ENCODE data around the gene FHIT. TPM values are rescaled to one million over a fixed set of nuclear protein-coding genes. Genes with fewer than 3 reads are reported as not detected.

Gene FHIT
- total and polyA plus RNA-seq, 2 experiments from 2014 or later: 9.7 to 16.2 TPM

DNA sequence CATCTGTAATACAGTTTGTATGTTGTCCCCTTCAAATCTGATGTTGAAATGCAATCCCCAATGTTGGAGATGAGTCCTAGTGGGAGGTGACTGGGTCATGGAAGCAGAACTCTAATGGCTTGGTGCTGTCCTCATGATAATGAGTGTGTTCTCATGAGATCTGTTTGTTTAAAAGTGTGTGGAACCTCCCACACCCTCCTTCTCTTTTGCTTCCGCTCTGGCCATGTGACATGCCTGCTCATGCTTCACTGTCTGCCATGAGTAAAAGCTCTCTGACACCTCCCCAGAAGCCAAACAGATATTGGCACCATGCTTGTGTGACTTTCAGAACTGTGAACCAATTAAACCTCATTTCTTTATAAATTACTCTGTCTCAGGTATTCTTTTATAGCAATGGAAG, 1407.4 kb downstream of the FHIT start:
- no peak for TF ChIP-seq EZH2phosphoT487 (IDR thresholded peaks at IDR 0.05; ENCODE audit: low read depth, severe bottlenecking, unreplicated experiment)
- TF ChIP-seq EZH2 (IDR thresholded peaks at IDR 0.05; ENCODE audit: borderline replicate concordance): no peak
- TF ChIP-seq, protein P1, sequence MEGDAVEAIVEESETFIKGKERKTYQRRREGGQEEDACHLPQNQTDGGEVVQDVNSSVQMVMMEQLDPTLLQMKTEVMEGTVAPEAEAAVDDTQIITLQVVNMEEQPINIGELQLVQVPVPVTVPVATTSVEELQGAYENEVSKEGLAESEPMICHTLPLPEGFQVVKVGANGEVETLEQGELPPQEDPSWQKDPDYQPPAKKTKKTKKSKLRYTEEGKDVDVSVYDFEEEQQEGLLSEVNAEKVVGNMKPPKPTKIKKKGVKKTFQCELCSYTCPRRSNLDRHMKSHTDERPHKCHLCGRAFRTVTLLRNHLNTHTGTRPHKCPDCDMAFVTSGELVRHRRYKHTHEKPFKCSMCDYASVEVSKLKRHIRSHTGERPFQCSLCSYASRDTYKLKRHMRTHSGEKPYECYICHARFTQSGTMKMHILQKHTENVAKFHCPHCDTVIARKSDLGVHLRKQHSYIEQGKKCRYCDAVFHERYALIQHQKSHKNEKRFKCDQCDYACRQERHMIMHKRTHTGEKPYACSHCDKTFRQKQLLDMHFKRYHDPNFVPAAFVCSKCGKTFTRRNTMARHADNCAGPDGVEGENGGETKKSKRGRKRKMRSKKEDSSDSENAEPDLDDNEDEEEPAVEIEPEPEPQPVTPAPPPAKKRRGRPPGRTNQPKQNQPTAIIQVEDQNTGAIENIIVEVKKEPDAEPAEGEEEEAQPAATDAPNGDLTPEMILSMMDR (IDR thresholded peaks at IDR 0.05; ENCODE audit: poor library complexity): no peak
- no peak overlapping the region for H3K4me3 ChIP-seq
- no peaks in the 10 kb centered on the region for H3K9me2 ChIP-seq (replicated peaks; ENCODE audit: insufficient read depth)
- H3K79me2 ChIP-seq: no peaks in the 10 kb centered on the region
- DNase-seq (ENCODE audit: low spot score): no peak
- H3K9me3 ChIP-seq (ENCODE audit: low read depth): no peaks in the 10 kb centered on the region
- no peaks in the 10 kb centered on the region for H3K36me3 ChIP-seq (replicated peaks; ENCODE audit: insufficient read depth, low read depth)
- no peak overlapping the region for H3K4me2 ChIP-seq
- H4K20me1 ChIP-seq (ENCODE audit: insufficient read depth, poor library complexity, severe bottlenecking): no peaks in the 10 kb centered on the region
- no peaks in the 10 kb centered on the region for H3K27me3 ChIP-seq
- no peaks in the 10 kb centered on the region for H3K4me1 ChIP-seq (ENCODE audit: insufficient read depth)
- WGBS (ENCODE audit: low lambda C conversion rate, missing lambda C conversion rate): 96% methylated on average over 1 of the region's 1 CpG
- no peak overlapping the region for H2AFZ ChIP-seq
- no peak overlapping the region for H3K27ac ChIP-seq

DNA sequence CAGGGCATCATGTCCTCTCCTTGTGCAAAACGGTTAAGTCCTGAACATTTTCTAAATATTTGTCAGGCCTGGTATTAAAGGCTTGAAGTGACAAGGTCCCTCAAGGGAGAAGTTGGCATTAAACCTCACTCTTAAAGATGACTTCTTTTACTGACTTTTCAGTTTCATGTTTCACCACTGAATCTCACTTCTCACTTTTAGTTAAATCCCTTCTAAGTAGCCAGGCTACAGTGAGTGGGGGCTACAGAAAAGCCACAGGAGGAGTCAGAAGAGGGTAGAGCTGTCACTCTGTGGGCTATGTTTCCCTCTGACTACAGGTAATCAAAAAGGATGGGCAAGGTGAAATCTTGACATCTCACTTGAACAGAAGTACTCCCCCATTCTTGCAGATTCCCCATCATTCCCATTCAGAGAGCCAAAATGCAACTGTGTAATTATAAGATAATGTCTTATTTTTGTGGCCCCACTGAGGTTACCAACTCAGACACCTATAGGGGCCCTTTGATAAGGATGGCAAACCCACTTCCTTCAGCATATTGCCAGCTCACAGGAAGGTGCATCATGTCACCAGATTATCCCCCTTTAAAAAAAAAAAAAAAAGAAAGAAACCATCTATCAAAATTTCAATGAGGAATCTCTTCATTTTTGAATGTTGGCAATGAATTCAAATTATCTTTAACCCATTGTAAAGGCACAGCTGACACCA, 1411.3 kb downstream of the FHIT start:
- 48% methylated on average over 1 of the region's 1 CpG for WGBS (ENCODE audit: low lambda C conversion rate, missing lambda C conversion rate)
- no peak for DNase-seq (ENCODE audit: low spot score)

DNA sequence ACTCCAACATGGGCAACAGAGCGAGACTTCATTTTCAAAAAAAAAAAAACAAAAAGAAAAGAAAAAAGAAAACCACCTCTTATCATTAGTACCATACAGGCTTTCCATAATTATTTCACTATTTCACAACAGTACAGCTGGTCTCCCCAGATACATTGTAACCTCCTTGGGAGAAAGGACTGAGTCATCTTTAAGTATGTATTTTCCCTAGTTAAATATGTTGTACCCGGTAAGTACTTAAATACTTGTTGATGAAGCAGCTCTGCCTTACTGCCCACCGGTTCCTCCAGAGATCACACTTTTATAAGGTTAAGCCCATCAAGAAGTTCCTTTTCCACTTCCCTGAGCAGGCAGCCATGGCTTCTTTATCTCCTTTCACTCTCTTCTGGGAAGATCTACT, 1412.0 kb downstream of the FHIT start:
- Histone ChIP-seq H2AFZ (no peak overlapping the region), H3K27me3 (no peaks in the 10 kb centered on the region)
- WGBS (ENCODE audit: low lambda C conversion rate, missing lambda C conversion rate): 82% methylated on average over 3 of the region's 3 CpGs

More for the DNA sequence above, 1411.3 kb downstream of the FHIT start:
- TF ChIP-seq, protein P1 (IDR thresholded peaks at IDR 0.05; ENCODE audit: poor library complexity): no peak
- no peak for TF ChIP-seq EZH2phosphoT487 (IDR thresholded peaks at IDR 0.05; ENCODE audit: low read depth, severe bottlenecking, unreplicated experiment)
- no peak for TF ChIP-seq EZH2 (IDR thresholded peaks at IDR 0.05; ENCODE audit: borderline replicate concordance)
- Histone ChIP-seq H3K9me2 (replicated peaks; ENCODE audit: insufficient read depth) (no peaks in the 10 kb centered on the region), H3K4me3 (no peak overlapping the region), H3K9me3 (ENCODE audit: low read depth) (no peaks in the 10 kb centered on the region), H3K27ac (no peak overlapping the region), H3K79me2 (no peaks in the 10 kb centered on the region), H4K20me1 (ENCODE audit: insufficient read depth, poor library complexity, severe bottlenecking) (no peaks in the 10 kb centered on the region), H3K36me3 (replicated peaks; ENCODE audit: insufficient read depth, low read depth) (no peaks in the 10 kb centered on the region), H3K27me3 (no peaks in the 10 kb centered on the region), H2AFZ (no peak overlapping the region), H3K4me1 (ENCODE audit: insufficient read depth) (no peaks in the 10 kb centered on the region), H3K4me2 (no peak overlapping the region)

More for the DNA sequence above, 1412.0 kb downstream of the FHIT start:
- no peak overlapping the region for H3K27ac ChIP-seq
- no peaks in the 10 kb centered on the region for H3K9me3 ChIP-seq (ENCODE audit: low read depth)
- H4K20me1 ChIP-seq (ENCODE audit: insufficient read depth, poor library complexity, severe bottlenecking): no peaks in the 10 kb centered on the region
- H3K4me2 ChIP-seq: no peak overlapping the region
- DNase-seq (ENCODE audit: low spot score): no peak
- TF ChIP-seq EZH2phosphoT487 (IDR thresholded peaks at IDR 0.05; ENCODE audit: low read depth, severe bottlenecking, unreplicated experiment) (no peak), EZH2 (IDR thresholded peaks at IDR 0.05; ENCODE audit: borderline replicate concordance) (no peak)
- TF ChIP-seq, protein P1 (IDR thresholded peaks at IDR 0.05; ENCODE audit: poor library complexity): no peak
- no peaks in the 10 kb centered on the region for H3K9me2 ChIP-seq (replicated peaks; ENCODE audit: insufficient read depth)
- H3K36me3 ChIP-seq (replicated peaks; ENCODE audit: insufficient read depth, low read depth): no peaks in the 10 kb centered on the region
- H3K79me2 ChIP-seq: no peaks in the 10 kb centered on the region
- H3K4me1 ChIP-seq (ENCODE audit: insufficient read depth): no peaks in the 10 kb centered on the region
- H3K4me3 ChIP-seq: no peak overlapping the region

Data from hepatocyte (in vitro differentiated cells).